Muscle layer of colon (tissue), 2 donors: Measurements from ENCODE around the gene RASGRP3.
"Not testable (repeated sequence)": the region's sequence is repeated elsewhere in the genome, so short reads cannot be mapped to it uniquely, and the experiment has no call there.

Experiments used
- H3K27ac ChIP-seq: one replicate; pipeline ENCODE4 v1.7.0; 2013; ENCODE audit warnings: low read depth, mild to moderate bottlenecking, low read length, moderate library complexity
- H3K27me3 ChIP-seq, 2 donors: one replicate each; pipeline ENCODE4 v1.7.0; 2013; ENCODE audit warnings: low read length in 2 of 2, mild to moderate bottlenecking in 2 of 2; ENCODE audit not compliant: insufficient read depth in 2 of 2, control insufficient read depth in 1 of 2
- H3K36me3 ChIP-seq: one replicate; pipeline ENCODE4 v1.7.0; 2013; ENCODE audit warnings: mild to moderate bottlenecking, low read length; ENCODE audit not compliant: insufficient read depth
- H3K4me1 ChIP-seq: one replicate; pipeline ENCODE4 v1.7.0; 2013; ENCODE audit warnings: mild to moderate bottlenecking, low read length; ENCODE audit not compliant: insufficient read depth
- H3K4me3 ChIP-seq, 2 donors: one replicate each; pipeline ENCODE4 v1.7.0; 2013; ENCODE audit warnings: low read length in 2 of 2, low read depth in 1 of 2, mild to moderate bottlenecking in 1 of 2, moderate library complexity in 1 of 2
- H3K9ac ChIP-seq: one replicate; pipeline ENCODE4 v1.7.0; 2013; ENCODE audit warnings: low read length
- H3K9me3 ChIP-seq: one replicate; pipeline ENCODE4 v1.7.0; 2013; ENCODE audit warnings: mild to moderate bottlenecking, low read length
- donor health status: abdominal sarcoma.
- donor health status: Adenocarcinoma of cecum.

RASGRP3 gene

GRCh38 chr2:33442052-33442451 is 34.4 kb upstream of the RASGRP3 start:
- H3K9ac ChIP-seq, H3K9me3 ChIP-seq, H3K4me1 ChIP-seq, H3K27ac ChIP-seq, H3K27me3 ChIP-seq, H3K36me3 ChIP-seq, H3K4me3 ChIP-seq: not testable (repeated sequence)

GRCh38 chr2:33442528-33443079 is 33.8 kb upstream of the RASGRP3 start:
- Histone ChIP-seq H3K4me3 (no peak overlapping the region), H3K9ac (no peak overlapping the region), H3K9me3 (no peaks in the 10 kb centered on the region), H3K27me3 (no peaks in the 10 kb centered on the region), H3K36me3 (no peaks in the 10 kb centered on the region), H3K27ac (no peak overlapping the region), H3K4me1 (no peaks in the 10 kb centered on the region)

GRCh38 chr2:33443274-33443829 is 33.1 kb upstream of the RASGRP3 start:
- no peaks in the 10 kb centered on the region for H3K4me1 ChIP-seq
- H3K36me3 ChIP-seq: no peaks in the 10 kb centered on the region
- H3K27me3 ChIP-seq: no peaks in the 10 kb centered on the region
- H3K9ac ChIP-seq: no peak overlapping the region
- no peaks in the 10 kb centered on the region for H3K9me3 ChIP-seq
- no peak overlapping the region for H3K4me3 ChIP-seq
- H3K27ac ChIP-seq: no peak overlapping the region

GRCh38 chr2:33444967-33445366 is 31.5 kb upstream of the RASGRP3 start:
- Histone ChIP-seq H3K27ac (no peak overlapping the region), H3K4me3 (no peak overlapping the region), H3K36me3 (no peaks in the 10 kb centered on the region), H3K9ac (no peak overlapping the region), H3K4me1 (no peaks in the 10 kb centered on the region), H3K9me3 (no peaks in the 10 kb centered on the region), H3K27me3 (no peaks in the 10 kb centered on the region)

- Histone ChIP-seq H3K9me3 (no peaks in the 10 kb centered on the region), H3K36me3 (no peaks in the 10 kb centered on the region), H3K4me3 (no peak overlapping the region), H3K4me1 (no peaks in the 10 kb centered on the region), H3K27me3 (no peaks in the 10 kb centered on the region), H3K9ac (no peak overlapping the region), H3K27ac (no peak overlapping the region)
Measured at GRCh38 chr2:33448220-33448899, 28.1 kb upstream of the RASGRP3 start.

- H3K36me3 ChIP-seq: no peaks in the 10 kb centered on the region
- no peak overlapping the region for H3K4me3 ChIP-seq
- H3K9ac ChIP-seq: no peak overlapping the region
- H3K9me3 ChIP-seq: no peaks in the 10 kb centered on the region
- H3K4me1 ChIP-seq: no peaks in the 10 kb centered on the region
- no peak overlapping the region for H3K27ac ChIP-seq
- no peaks in the 10 kb centered on the region for H3K27me3 ChIP-seq
Measured at GRCh38 chr2:33451214-33451613, 25.2 kb upstream of the RASGRP3 start.

GRCh38 chr2:33451825-33452224 is 24.6 kb upstream of the RASGRP3 start:
- Histone ChIP-seq H3K36me3 (no peaks in the 10 kb centered on the region), H3K4me3 (no peak overlapping the region), H3K27ac (no peak overlapping the region)

GRCh38 chr2:33452545-33452944 is 23.9 kb upstream of the RASGRP3 start:
- no peak overlapping the region for H3K9ac ChIP-seq
- no peak overlapping the region for H3K4me3 ChIP-seq
- H3K36me3 ChIP-seq: no peaks in the 10 kb centered on the region
- no peaks in the 10 kb centered on the region for H3K27me3 ChIP-seq
- no peaks in the 10 kb centered on the region for H3K4me1 ChIP-seq
- no peaks in the 10 kb centered on the region for H3K9me3 ChIP-seq
- H3K27ac ChIP-seq: no peak overlapping the region

More at GRCh38 chr2:33451825-33452224, 24.6 kb upstream of the RASGRP3 start:
- Histone ChIP-seq H3K4me1 (no peaks in the 10 kb centered on the region), H3K9ac (no peak overlapping the region), H3K27me3 (no peaks in the 10 kb centered on the region), H3K9me3 (no peaks in the 10 kb centered on the region)

- H3K4me1 ChIP-seq: no peaks in the 10 kb centered on the region
- H3K4me3 ChIP-seq: no peak overlapping the region
- no peak overlapping the region for H3K27ac ChIP-seq
- no peaks in the 10 kb centered on the region for H3K36me3 ChIP-seq
- H3K9ac ChIP-seq: no peak overlapping the region
- no peaks in the 10 kb centered on the region for H3K27me3 ChIP-seq
- H3K9me3 ChIP-seq: no peaks in the 10 kb centered on the region
Measured at GRCh38 chr2:33453905-33454479, 22.5 kb upstream of the RASGRP3 start.

GRCh38 chr2:33457556-33458247 is 18.7 kb upstream of the RASGRP3 start:
- no peak overlapping the region for H3K9ac ChIP-seq
- no peaks in the 10 kb centered on the region for H3K9me3 ChIP-seq
- H3K4me3 ChIP-seq: no peak overlapping the region
- H3K27me3 ChIP-seq: no peaks in the 10 kb centered on the region
- H3K27ac ChIP-seq: no peak overlapping the region
- no peaks in the 10 kb centered on the region for H3K36me3 ChIP-seq
- no peaks in the 10 kb centered on the region for H3K4me1 ChIP-seq

- Histone ChIP-seq H3K4me3 (no peak overlapping the region), H3K36me3 (no peaks in the 10 kb centered on the region), H3K27ac (no peak overlapping the region), H3K27me3 (no peaks in the 10 kb centered on the region), H3K9ac (no peak overlapping the region), H3K9me3 (no peaks in the 10 kb centered on the region), H3K4me1 (no peaks in the 10 kb centered on the region)
Measured at GRCh38 chr2:33458248-33458819, 18.1 kb upstream of the RASGRP3 start.
